GM23338 (cell line): ENCODE measurements around the gene TIRAP. TPM values are rescaled to one million over a fixed set of nuclear protein-coding genes. Genes with fewer than 3 reads are reported as not detected.
A peak's percentile ranks its signal among the peaks of the same experiment; 100 is the strongest.

Experiments
- ATAC-seq: fragments of 200-7000 bp; cut with Tn5 transposase; 3 replicates; pipeline ENCODE4 v1.9.1; 2020
- DNase-seq: peaks from one replicate; pipeline ENCODE4 v3.0.0-alpha.2; 2015; ENCODE audit warnings: low spot score
- H2AFZ ChIP-seq: fragments of 200-600 bp; sonication (generic); 2 replicates; pipeline ENCODE4 v1.8.0; 2016; ENCODE audit warnings: antibody characterized with exemption, mild to moderate bottlenecking, moderate library complexity
- H3F3A ChIP-seq: fragments of 200-600 bp; sonication (generic); replicated peaks from 2 replicates; pipeline ENCODE4 v1.8.0; 2017; ENCODE audit warnings: antibody characterized with exemption, mixed run types, low read depth
- H3K27ac ChIP-seq: fragments of 200-600 bp; sonication (generic); 2 replicates; pipeline ENCODE4 v1.6.1; 2016; ENCODE audit warnings: low read depth
- H3K27me3 ChIP-seq: fragments of 200-600 bp; sonication (generic); 2 replicates; pipeline ENCODE4 v1.8.0; 2016; ENCODE audit warnings: mild to moderate bottlenecking, mixed run types, moderate library complexity; ENCODE audit not compliant: insufficient read depth
- H3K36me3 ChIP-seq: fragments of 200-600 bp; sonication (generic); 2 replicates; pipeline ENCODE4 v1.8.0; 2016; ENCODE audit warnings: mild to moderate bottlenecking; ENCODE audit not compliant: insufficient read depth
- H3K4me1 ChIP-seq: fragments of 200-600 bp; sonication (generic); 2 replicates; pipeline ENCODE4 v1.8.0; 2016; ENCODE audit warnings: mild to moderate bottlenecking, moderate library complexity; ENCODE audit not compliant: insufficient read depth
- H3K4me2 ChIP-seq: fragments of 200-600 bp; sonication (generic); 2 replicates; pipeline ENCODE4 v1.7.1; 2017; ENCODE audit warnings: mixed run types
- H3K4me3 ChIP-seq: fragments of 200-600 bp; sonication (generic); 2 replicates; pipeline ENCODE4 v1.6.1; 2016; ENCODE audit warnings: mixed run types
- H3K79me2 ChIP-seq: fragments of 200-600 bp; sonication (generic); replicated peaks from 2 replicates; pipeline ENCODE4 v1.8.0; 2017; ENCODE audit warnings: mild to moderate bottlenecking; ENCODE audit not compliant: insufficient read depth
- H3K9me2 ChIP-seq: fragments of 200-600 bp; sonication (generic); 2 replicates; pipeline ENCODE4 v1.8.0; 2017; ENCODE audit not compliant: insufficient read depth
- H4K20me1 ChIP-seq: fragments of 200-600 bp; sonication (generic); replicated peaks from 2 replicates; pipeline ENCODE4 v1.8.0; 2017; ENCODE audit warnings: mild to moderate bottlenecking; ENCODE audit not compliant: insufficient read depth
- H3K27ac Mint-ChIP-seq: 2 replicates; pipeline ENCODE4 v1.8.0; 2020; ENCODE audit warnings: inconsistent platforms, mild to moderate bottlenecking, moderate library complexity, mixed read lengths
- H3K27me3 Mint-ChIP-seq: 3 replicates; pipeline ENCODE4 v1.8.0; 2022; ENCODE audit warnings: low read depth, mild to moderate bottlenecking, moderate library complexity, mixed read lengths, inconsistent platforms; ENCODE audit not compliant: insufficient read depth, poor library complexity
- H3K36me3 Mint-ChIP-seq: 3 replicates; pipeline ENCODE4 v1.8.0; 2021; ENCODE audit warnings: low read depth, mild to moderate bottlenecking, inconsistent platforms, moderate library complexity, mixed read lengths
- H3K4me1 Mint-ChIP-seq: 3 replicates; pipeline ENCODE4 v1.8.0; 2020; ENCODE audit warnings: mild to moderate bottlenecking, inconsistent platforms, mixed read lengths
- H3K4me3 Mint-ChIP-seq: 3 replicates; pipeline ENCODE4 v1.8.0; 2021; ENCODE audit warnings: moderate library complexity, mild to moderate bottlenecking, inconsistent platforms, mixed read lengths
- H3K9me3 Mint-ChIP-seq: 3 replicates; pipeline ENCODE4 v1.8.0; 2020; ENCODE audit warnings: moderate library complexity, mild to moderate bottlenecking, inconsistent platforms, mixed read lengths
- ETS1 ChIP-seq: IDR thresholded peaks from 2 replicates; pipeline ENCODE4 v1.6.1; 2016; ENCODE audit warnings: antibody characterized with exemption
- EZH2 ChIP-seq: fragments of 200-600 bp; sonication (generic); IDR thresholded peaks from one replicate; pipeline ENCODE4 v1.8.0; 2017; ENCODE audit warnings: antibody characterized with exemption, mild to moderate bottlenecking, low read depth; ENCODE audit not compliant: unreplicated experiment
- EZH2phosphoT487 ChIP-seq: fragments of 200-600 bp; sonication (generic); IDR thresholded peaks from one replicate; pipeline ENCODE4 v1.8.1; 2018; ENCODE audit warnings: antibody characterized with exemption; ENCODE audit not compliant: unreplicated experiment
- JUNB ChIP-seq: IDR thresholded peaks from one replicate; pipeline ENCODE4 v1.6.1; 2016; ENCODE audit warnings: antibody characterized with exemption; ENCODE audit not compliant: unreplicated experiment
- NANOG ChIP-seq: IDR thresholded peaks from 2 replicates; pipeline ENCODE4 v1.6.1; 2016; ENCODE audit warnings: antibody characterized with exemption, borderline replicate concordance
- POLR2AphosphoS5 ChIP-seq: IDR thresholded peaks from 2 replicates; pipeline ENCODE4 v1.6.1; 2016; ENCODE audit warnings: antibody characterized with exemption, low read depth
- ZNF114 ChIP-seq: fragments of 250-450 bp; sonication (Bioruptor Pico); IDR thresholded peaks from 2 replicates; pipeline ENCODE4 v1.5.0; 2020; ENCODE audit warnings: mild to moderate bottlenecking, moderate library complexity
- ZNF331 ChIP-seq: fragments of 250-450 bp; sonication (Bioruptor Pico); IDR thresholded peaks from 2 replicates; pipeline ENCODE4 v1.5.0; 2020; ENCODE audit warnings: low read depth, mild to moderate bottlenecking, moderate library complexity
- polyA plus RNA-seq: library from polyadenylated mRNA; unstranded; fragments of >200 nt; fragmentation: Nextera tagmentation; extraction: Ambion mirVana; gene quantifications from 2 replicates; pipeline ENCODE4 v1.2.1, GENCODE V29; 2016
- total RNA-seq: library from RNA; depleted of rRNA; stranded (reverse); fragments of >200 nt; shearing (Covaris generic); gene quantifications from 2 replicates; pipeline ENCODE4 v1.2.3, GENCODE V29; 2014
- TF ChIP-seq, protein P1 (sequence below): IDR thresholded peaks from one replicate; pipeline ENCODE4 v1.6.1; 2018; ENCODE audit warnings: antibody characterized with exemption; ENCODE audit not compliant: unreplicated experiment
- TF ChIP-seq, protein P2 (sequence below), 2 experiments: fragments of 200-600 bp in 1 of 2; sonication (generic) in 1 of 2; conservative IDR thresholded peaks; 2 replicates each; pipeline versions ENCODE4 v1.5.1 to v1.6.1; 2016 to 2017; ENCODE audit warnings: antibody characterized with exemption in 2 of 2, low read depth in 2 of 2, mild to moderate bottlenecking in 2 of 2, moderate library complexity in 1 of 2
- TF ChIP-seq, protein P3 (sequence below): fragments of 250-450 bp; sonication (Bioruptor Pico); IDR thresholded peaks from 2 replicates; pipeline ENCODE4 v1.5.0; 2020; ENCODE audit warnings: mild to moderate bottlenecking, moderate library complexity

Gene TIRAP
- total and polyA plus RNA-seq, 2 experiments from 2014 or later, result 1.1 to 3.4 TPM

DNA sequence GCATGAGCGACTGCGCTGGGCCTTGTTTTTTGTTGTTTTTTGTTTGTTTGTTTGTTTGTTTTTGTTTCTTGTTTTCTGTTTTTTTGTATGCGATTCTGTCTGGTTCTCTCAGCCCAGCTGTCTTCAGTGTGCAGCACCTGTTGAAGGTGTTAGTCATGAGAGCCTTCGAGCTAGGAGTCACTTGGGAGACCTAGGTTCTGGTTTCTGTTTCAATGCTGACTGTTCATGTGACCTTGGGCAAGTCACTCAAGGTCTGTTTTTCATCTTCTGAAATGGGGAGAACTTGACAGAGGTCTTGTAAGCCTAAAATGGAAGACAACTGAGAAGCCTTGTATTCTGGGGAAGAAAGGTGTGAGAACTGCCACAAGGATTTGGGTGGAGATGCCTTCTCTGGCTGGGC, 22.8 kb downstream of the TIRAP start (continued):
- TF ChIP-seq, protein P1, sequence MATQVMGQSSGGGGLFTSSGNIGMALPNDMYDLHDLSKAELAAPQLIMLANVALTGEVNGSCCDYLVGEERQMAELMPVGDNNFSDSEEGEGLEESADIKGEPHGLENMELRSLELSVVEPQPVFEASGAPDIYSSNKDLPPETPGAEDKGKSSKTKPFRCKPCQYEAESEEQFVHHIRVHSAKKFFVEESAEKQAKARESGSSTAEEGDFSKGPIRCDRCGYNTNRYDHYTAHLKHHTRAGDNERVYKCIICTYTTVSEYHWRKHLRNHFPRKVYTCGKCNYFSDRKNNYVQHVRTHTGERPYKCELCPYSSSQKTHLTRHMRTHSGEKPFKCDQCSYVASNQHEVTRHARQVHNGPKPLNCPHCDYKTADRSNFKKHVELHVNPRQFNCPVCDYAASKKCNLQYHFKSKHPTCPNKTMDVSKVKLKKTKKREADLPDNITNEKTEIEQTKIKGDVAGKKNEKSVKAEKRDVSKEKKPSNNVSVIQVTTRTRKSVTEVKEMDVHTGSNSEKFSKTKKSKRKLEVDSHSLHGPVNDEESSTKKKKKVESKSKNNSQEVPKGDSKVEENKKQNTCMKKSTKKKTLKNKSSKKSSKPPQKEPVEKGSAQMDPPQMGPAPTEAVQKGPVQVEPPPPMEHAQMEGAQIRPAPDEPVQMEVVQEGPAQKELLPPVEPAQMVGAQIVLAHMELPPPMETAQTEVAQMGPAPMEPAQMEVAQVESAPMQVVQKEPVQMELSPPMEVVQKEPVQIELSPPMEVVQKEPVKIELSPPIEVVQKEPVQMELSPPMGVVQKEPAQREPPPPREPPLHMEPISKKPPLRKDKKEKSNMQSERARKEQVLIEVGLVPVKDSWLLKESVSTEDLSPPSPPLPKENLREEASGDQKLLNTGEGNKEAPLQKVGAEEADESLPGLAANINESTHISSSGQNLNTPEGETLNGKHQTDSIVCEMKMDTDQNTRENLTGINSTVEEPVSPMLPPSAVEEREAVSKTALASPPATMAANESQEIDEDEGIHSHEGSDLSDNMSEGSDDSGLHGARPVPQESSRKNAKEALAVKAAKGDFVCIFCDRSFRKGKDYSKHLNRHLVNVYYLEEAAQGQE, result no peak
- no peak for TF ChIP-seq EZH2phosphoT487
- TF ChIP-seq NANOG, result no peak
- no peak for TF ChIP-seq POLR2AphosphoS5
- no peak for TF ChIP-seq ETS1
- TF ChIP-seq JUNB, result no peak
- TF ChIP-seq ZNF331 (CRISPR knock-in tag), result no peak
- no peak for TF ChIP-seq EZH2

DNA sequence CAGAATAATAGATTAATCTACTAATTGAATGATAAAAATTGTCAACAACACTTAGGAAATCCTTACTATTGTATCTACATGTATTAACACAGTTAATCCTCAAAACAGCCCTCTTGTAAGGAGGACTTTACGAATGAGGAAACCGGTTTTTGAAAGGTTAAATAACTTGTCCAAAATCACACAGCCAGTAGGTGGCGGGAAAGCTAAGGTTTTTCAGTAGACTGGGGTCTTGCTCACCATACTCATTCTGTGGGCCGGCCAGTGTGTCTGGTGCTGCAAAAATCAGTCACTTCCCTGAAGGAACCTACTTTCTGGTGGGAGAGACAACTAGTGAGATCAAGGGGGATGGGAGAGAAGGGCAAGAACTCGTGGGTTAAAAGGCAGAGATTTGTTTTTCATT, 24.8 kb downstream of the TIRAP start:
- ATAC-seq, result no peak
- peaks cover 5% of the 10 kb centered on the region for H3K27me3 Mint-ChIP-seq
- Histone ChIP-seq H3K27me3 (no peaks in the 10 kb centered on the region), H3F3A (no peaks in the 10 kb centered on the region), H3K4me1 (no peaks in the 10 kb centered on the region), H3K9me2 (no peaks in the 10 kb centered on the region), H3K79me2 (peaks cover 12% of the 10 kb centered on the region), H2AFZ (no peak overlapping the region), H3K4me2 (no peak overlapping the region), H3K36me3 (no peaks in the 10 kb centered on the region), H4K20me1 (no peaks in the 10 kb centered on the region), H3K4me3 (no peak overlapping the region), H3K27ac (no peak overlapping the region)
- H3K27ac Mint-ChIP-seq, result no peak overlapping the region
- 0 out of 3 replicates have a peak, but pooled peaks cover under 1% of the 10 kb centered on the region for H3K9me3 Mint-ChIP-seq
- peaks cover 28% of the 10 kb centered on the region for H3K36me3 Mint-ChIP-seq
- H3K4me1 Mint-ChIP-seq, result peaks cover 17% of the 10 kb centered on the region
- peak; percentile 87 for DNase-seq
- H3K4me3 Mint-ChIP-seq, result no peak overlapping the region
- TF ChIP-seq, protein P2, sequence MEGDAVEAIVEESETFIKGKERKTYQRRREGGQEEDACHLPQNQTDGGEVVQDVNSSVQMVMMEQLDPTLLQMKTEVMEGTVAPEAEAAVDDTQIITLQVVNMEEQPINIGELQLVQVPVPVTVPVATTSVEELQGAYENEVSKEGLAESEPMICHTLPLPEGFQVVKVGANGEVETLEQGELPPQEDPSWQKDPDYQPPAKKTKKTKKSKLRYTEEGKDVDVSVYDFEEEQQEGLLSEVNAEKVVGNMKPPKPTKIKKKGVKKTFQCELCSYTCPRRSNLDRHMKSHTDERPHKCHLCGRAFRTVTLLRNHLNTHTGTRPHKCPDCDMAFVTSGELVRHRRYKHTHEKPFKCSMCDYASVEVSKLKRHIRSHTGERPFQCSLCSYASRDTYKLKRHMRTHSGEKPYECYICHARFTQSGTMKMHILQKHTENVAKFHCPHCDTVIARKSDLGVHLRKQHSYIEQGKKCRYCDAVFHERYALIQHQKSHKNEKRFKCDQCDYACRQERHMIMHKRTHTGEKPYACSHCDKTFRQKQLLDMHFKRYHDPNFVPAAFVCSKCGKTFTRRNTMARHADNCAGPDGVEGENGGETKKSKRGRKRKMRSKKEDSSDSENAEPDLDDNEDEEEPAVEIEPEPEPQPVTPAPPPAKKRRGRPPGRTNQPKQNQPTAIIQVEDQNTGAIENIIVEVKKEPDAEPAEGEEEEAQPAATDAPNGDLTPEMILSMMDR (conservative IDR thresholded peaks at IDR 0.05; ENCODE audit: low read depth in 2 of 2), result peak; percentile 68 to 75
- TF ChIP-seq ZNF114 (no peak), EZH2 (no peak), POLR2AphosphoS5 (no peak), ZNF331 (CRISPR knock-in tag) (no peak)
- TF ChIP-seq, protein P3, sequence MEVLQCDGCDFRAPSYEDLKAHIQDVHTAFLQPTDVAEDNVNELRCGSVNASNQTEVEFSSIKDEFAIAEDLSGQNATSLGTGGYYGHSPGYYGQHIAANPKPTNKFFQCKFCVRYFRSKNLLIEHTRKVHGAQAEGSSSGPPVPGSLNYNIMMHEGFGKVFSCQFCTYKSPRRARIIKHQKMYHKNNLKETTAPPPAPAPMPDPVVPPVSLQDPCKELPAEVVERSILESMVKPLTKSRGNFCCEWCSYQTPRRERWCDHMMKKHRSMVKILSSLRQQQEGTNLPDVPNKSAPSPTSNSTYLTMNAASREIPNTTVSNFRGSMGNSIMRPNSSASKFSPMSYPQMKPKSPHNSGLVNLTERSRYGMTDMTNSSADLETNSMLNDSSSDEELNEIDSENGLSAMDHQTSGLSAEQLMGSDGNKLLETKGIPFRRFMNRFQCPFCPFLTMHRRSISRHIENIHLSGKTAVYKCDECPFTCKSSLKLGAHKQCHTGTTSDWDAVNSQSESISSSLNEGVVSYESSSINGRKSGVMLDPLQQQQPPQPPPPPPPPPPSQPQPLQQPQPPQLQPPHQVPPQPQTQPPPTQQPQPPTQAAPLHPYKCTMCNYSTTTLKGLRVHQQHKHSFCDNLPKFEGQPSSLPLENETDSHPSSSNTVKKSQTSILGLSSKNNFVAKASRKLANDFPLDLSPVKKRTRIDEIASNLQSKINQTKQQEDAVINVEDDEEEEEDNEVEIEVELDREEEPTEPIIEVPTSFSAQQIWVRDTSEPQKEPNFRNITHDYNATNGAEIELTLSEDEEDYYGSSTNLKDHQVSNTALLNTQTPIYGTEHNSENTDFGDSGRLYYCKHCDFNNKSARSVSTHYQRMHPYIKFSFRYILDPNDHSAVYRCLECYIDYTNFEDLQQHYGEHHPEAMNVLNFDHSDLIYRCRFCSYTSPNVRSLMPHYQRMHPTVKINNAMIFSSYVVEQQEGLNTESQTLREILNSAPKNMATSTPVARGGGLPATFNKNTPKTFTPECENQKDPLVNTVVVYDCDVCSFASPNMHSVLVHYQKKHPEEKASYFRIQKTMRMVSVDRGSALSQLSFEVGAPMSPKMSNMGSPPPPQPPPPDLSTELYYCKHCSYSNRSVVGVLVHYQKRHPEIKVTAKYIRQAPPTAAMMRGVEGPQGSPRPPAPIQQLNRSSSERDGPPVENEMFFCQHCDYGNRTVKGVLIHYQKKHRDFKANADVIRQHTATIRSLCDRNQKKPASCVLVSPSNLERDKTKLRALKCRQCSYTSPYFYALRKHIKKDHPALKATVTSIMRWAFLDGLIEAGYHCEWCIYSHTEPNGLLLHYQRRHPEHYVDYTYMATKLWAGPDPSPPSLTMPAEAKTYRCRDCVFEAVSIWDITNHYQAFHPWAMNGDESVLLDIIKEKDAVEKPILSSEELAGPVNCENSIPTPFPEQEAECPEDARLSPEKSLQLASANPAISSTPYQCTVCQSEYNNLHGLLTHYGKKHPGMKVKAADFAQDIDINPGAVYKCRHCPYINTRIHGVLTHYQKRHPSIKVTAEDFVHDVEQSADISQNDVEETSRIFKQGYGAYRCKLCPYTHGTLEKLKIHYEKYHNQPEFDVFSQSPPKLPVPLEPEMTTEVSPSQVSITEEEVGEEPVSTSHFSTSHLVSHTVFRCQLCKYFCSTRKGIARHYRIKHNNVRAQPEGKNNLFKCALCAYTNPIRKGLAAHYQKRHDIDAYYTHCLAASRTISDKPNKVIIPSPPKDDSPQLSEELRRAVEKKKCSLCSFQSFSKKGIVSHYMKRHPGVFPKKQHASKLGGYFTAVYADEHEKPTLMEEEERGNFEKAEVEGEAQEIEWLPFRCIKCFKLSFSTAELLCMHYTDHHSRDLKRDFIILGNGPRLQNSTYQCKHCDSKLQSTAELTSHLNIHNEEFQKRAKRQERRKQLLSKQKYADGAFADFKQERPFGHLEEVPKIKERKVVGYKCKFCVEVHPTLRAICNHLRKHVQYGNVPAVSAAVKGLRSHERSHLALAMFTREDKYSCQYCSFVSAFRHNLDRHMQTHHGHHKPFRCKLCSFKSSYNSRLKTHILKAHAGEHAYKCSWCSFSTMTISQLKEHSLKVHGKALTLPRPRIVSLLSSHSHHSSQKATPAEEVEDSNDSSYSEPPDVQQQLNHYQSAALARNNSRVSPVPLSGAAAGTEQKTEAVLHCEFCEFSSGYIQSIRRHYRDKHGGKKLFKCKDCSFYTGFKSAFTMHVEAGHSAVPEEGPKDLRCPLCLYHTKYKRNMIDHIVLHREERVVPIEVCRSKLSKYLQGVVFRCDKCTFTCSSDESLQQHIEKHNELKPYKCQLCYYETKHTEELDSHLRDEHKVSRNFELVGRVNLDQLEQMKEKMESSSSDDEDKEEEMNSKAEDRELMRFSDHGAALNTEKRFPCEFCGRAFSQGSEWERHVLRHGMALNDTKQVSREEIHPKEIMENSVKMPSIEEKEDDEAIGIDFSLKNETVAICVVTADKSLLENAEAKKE (CRISPR knock-in tag), result no peak
